SK-N-SH (cell line): ENCODE results near the gene RRBP1. TPM values are rescaled to one million over a fixed set of nuclear protein-coding genes. Genes with fewer than 3 reads are reported as not detected.

Experiments
- CTCF ChIA-PET: fragments of 300-600, 350-600 bp; formaldehyde crosslinking; extraction: SDS; loops from one replicate; lab custom pipeline; 2021; lab: Yijun Ruan, JAX
- POLR2A ChIA-PET: fragments of 350-600 bp; sonication (Branson Sonifier 250); formaldehyde crosslinking; extraction: SDS; loops from one replicate; lab custom pipeline; 2020; ENCODE audit warnings: antibody characterized with exemption, inconsistent platforms; lab: Yijun Ruan, JAX
- DNase-seq: peaks from one replicate; pipeline ENCODE4 v3.0.0; 2012
- H2AFZ ChIP-seq: fragments of 200-600 bp; sonication (generic); 2 replicates; pipeline ENCODE4 v1.8.1; 2016; ENCODE audit warnings: antibody characterized with exemption, mild to moderate bottlenecking, low read depth
- H3F3A ChIP-seq: fragments of 200-600 bp; sonication (generic); replicated peaks from 2 replicates; pipeline ENCODE3; 2016; ENCODE audit warnings: antibody characterized with exemption, mild to moderate bottlenecking; ENCODE audit not compliant: insufficient read depth
- H3K27ac ChIP-seq, 2 experiments: fragments of 200-500 bp in 1 of 2; fragments of 200-600 bp in 1 of 2; sonication (Bioruptor generic) in 1 of 2; sonication (generic), shearing (Covaris generic) in 1 of 2; 2 replicates each; pipeline versions ENCODE4 v1.5.1 to v1.6.1; 2014 to 2016; ENCODE audit warnings: low read depth in 2 of 2, inconsistent platforms in 1 of 2, low read length in 1 of 2, mild to moderate bottlenecking in 1 of 2, mixed read lengths in 1 of 2
- H3K27me3 ChIP-seq: fragments of 200-600 bp; sonication (generic), shearing (Covaris generic); 2 replicates; pipeline ENCODE4 v1.6.1; 2016; ENCODE audit warnings: mixed run types; ENCODE audit not compliant: insufficient read depth
- H3K36me3 ChIP-seq, 2 experiments: fragments of 200-500 bp in 1 of 2; fragments of 200-600 bp in 1 of 2; sonication (Bioruptor generic) in 1 of 2; sonication (generic) in 1 of 2; replicated peaks in 1 of 2; 2 replicates each; pipeline versions ENCODE3 to v1.5.1; 2014 to 2016; ENCODE audit warnings: low read length in 1 of 2, mild to moderate bottlenecking in 1 of 2; ENCODE audit not compliant: insufficient read depth in 2 of 2, control insufficient read depth in 1 of 2
- H3K4me1 ChIP-seq, 2 experiments: fragments of 200-500 bp in 1 of 2; fragments of 200-600 bp in 1 of 2; sonication (Bioruptor generic) in 1 of 2; sonication (generic), shearing (Covaris generic) in 1 of 2; 2 replicates each; pipeline versions ENCODE4 v1.5.1 to v1.6.1; 2014 to 2016; ENCODE audit warnings: low read depth in 1 of 2, low read length in 1 of 2, mixed run types in 1 of 2; ENCODE audit not compliant: insufficient read depth in 2 of 2, control insufficient read depth in 1 of 2
- H3K4me2 ChIP-seq: fragments of 200-600 bp; sonication (generic), shearing (Covaris generic); 2 replicates; pipeline ENCODE4 v1.6.1; 2017; ENCODE audit warnings: mixed run types
- H3K4me3 ChIP-seq, 2 experiments: fragments of 200-500 bp in 1 of 2; fragments of 200-600 bp in 1 of 2; sonication (Bioruptor generic) in 1 of 2; sonication (generic), shearing (Covaris generic) in 1 of 2; 2 replicates each; pipeline versions ENCODE4 v1.5.1 to v1.8.1; 2014 to 2016; ENCODE audit warnings: low read depth in 2 of 2, inconsistent platforms in 1 of 2, low read length in 1 of 2, mild to moderate bottlenecking in 1 of 2, mixed read lengths in 1 of 2, moderate library complexity in 1 of 2
- H3K79me2 ChIP-seq: fragments of 200-600 bp; sonication (generic); 2 replicates; pipeline ENCODE4 v1.8.1; 2017; ENCODE audit warnings: mild to moderate bottlenecking; ENCODE audit not compliant: insufficient read depth
- H3K9ac ChIP-seq: fragments of 200-600 bp; sonication (generic); 2 replicates; pipeline ENCODE4 v1.6.1; 2017; ENCODE audit warnings: mixed run types
- H3K9me2 ChIP-seq: fragments of 200-600 bp; sonication (generic); 2 replicates; pipeline ENCODE4 v1.6.1; 2017; ENCODE audit warnings: mixed run types
- H3K9me3 ChIP-seq: fragments of 200-600 bp; sonication (generic); 2 replicates; pipeline ENCODE4 v1.6.1; 2017; ENCODE audit warnings: mixed run types, mild to moderate bottlenecking, moderate library complexity
- H4K20me1 ChIP-seq: fragments of 200-600 bp; sonication (generic); 2 replicates; pipeline ENCODE4 v1.6.1; 2017; ENCODE audit warnings: mild to moderate bottlenecking, mixed run types; ENCODE audit not compliant: insufficient read depth
- ELF1 ChIP-seq: IDR thresholded peaks from 2 replicates; pipeline ENCODE4 v1.4.0; 2012
- JUND ChIP-seq: IDR thresholded peaks from 2 replicates; pipeline ENCODE4 v1.4.0; 2012
- NFIC ChIP-seq: IDR thresholded peaks from 2 replicates; pipeline ENCODE4 v1.4.0; 2012; ENCODE audit warnings: borderline replicate concordance
- RCOR1 ChIP-seq: fragments of 150-350 bp; IDR thresholded peaks from 2 replicates; pipeline ENCODE4 v1.6.1; 2017; ENCODE audit warnings: antibody characterized with exemption, low read length
- RFX5 ChIP-seq: IDR thresholded peaks from 2 replicates; pipeline ENCODE4 v1.6.1; 2012; ENCODE audit warnings: mild to moderate bottlenecking, improper control_type of control experiment, low read length
- SMC3 ChIP-seq: IDR thresholded peaks from 2 replicates; pipeline ENCODE4 v1.6.1; 2012; ENCODE audit warnings: low read depth, low read length, improper control_type of control experiment
- TAF1 ChIP-seq: IDR thresholded peaks from 2 replicates; pipeline ENCODE4 v1.6.1; 2012; ENCODE audit warnings: low read depth, mild to moderate bottlenecking, low read length, moderate library complexity, borderline replicate concordance
- TCF12 ChIP-seq: IDR thresholded peaks from 2 replicates; pipeline ENCODE4 v1.4.0; 2012
- WGBS: methylation state at CpG from one replicate; pipeline ENCODE4 v1.1.6; 2017; ENCODE audit warnings: low lambda C conversion rate; 5-methylcytosine and 5-hydroxymethylcytosine counted together
- polyA plus RNA-seq, 3 experiments: library from polyadenylated mRNA; depleted of rRNA; stranded (reverse); fragments of >200 nt; gene quantifications; 2 replicates each; pipeline ENCODE4 v1.2.3, GENCODE V29; 2012
- TF ChIP-seq, protein P1 (sequence below): IDR thresholded peaks from 2 replicates; pipeline ENCODE4 v1.4.0; 2012; ENCODE audit warnings: low read depth
- TF ChIP-seq, protein P2 (sequence below): IDR thresholded peaks from 2 replicates; pipeline ENCODE4; 2012
- TF ChIP-seq, protein P3 (sequence below): IDR thresholded peaks from 2 replicates; pipeline ENCODE4 v1.4.0; 2012; ENCODE audit warnings: low read depth, borderline replicate concordance
- TF ChIP-seq, protein P4 (sequence below): fragments of 150-350 bp; IDR thresholded peaks from 2 replicates; pipeline ENCODE4 v1.6.1; 2017; ENCODE audit warnings: antibody characterized with exemption, low read length, low read depth, borderline replicate concordance

RRBP1 gene
- polyA plus RNA-seq, 1 of the 3 experiments (the other 2 are of a cell fraction) = 50.2 TPM

DNA sequence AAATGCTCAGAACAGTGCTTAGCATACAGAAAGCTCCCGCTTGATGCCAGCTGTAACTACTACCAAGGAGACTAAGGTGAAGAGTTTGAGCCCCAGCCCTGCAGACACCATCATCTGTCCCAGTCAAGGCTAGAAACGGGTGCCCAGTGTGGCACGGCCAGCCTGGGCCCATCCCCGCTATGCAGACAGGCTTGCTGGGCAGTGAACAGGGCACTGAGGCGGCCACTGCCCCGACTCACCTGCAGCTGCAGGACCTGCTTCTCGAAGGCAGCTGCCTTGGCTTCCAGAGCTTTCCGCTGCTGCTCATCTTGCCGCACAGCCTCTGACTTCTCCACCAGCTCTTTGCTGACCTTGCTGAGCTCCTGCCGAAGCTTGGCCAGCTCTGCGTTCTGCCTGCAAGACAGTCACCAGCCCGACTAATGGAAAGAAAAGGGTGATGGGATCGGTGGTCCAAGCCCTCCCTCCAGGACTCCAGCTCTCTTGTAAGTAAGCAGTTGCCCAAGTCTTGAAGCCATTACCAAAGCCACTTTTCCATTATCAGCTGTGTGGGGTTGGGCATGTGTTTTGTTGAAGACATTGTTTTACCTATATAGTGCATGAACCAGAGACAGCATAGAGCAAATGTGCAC, 48.7 kb downstream of the RRBP1 start:
- CTCF ChIA-PET = interaction anchor here (1.4 to 4.2 kb wide), 4 partner anchors 16 to 201 kb away, joined by 3 to 23 read pairs (median 6); no protein-coding TSS in a partner anchor

More for the DNA sequence above, 48.7 kb downstream of the RRBP1 start:
- DNase-seq = no peak
- Histone ChIP-seq H2AFZ (no peak overlapping the region), H3K4me3 (no peak overlapping the region), H3K9me3 (no peaks in the 10 kb centered on the region), H3K4me2 (no peak overlapping the region), H3K79me2 (no peaks in the 10 kb centered on the region), H4K20me1 (0 out of 2 replicates have a peak, but pooled peaks cover 17% of the 10 kb centered on the region), H3K27ac (no peak overlapping the region), H3K4me1 (peaks cover 0 to 20% of the 10 kb centered on the region in 2 experiments; a peak in 1 of 4 replicates), H3K9me2 (no peaks in the 10 kb centered on the region), H3K36me3 (peaks cover 8 to 63% of the 10 kb centered on the region in 2 experiments), H3K27me3 (no peaks in the 10 kb centered on the region), H3F3A (no peaks in the 10 kb centered on the region), H3K9ac (no peak overlapping the region)
- TF ChIP-seq RFX5 (no peak), RCOR1 (no peak), TCF12 (no peak), NFIC (no peak), SMC3 (no peak), TAF1 (no peak), JUND (no peak), ELF1 (no peak)
- TF ChIP-seq, protein P1, sequence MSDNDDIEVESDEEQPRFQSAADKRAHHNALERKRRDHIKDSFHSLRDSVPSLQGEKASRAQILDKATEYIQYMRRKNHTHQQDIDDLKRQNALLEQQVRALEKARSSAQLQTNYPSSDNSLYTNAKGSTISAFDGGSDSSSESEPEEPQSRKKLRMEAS = no peak
- TF ChIP-seq, protein P2, sequence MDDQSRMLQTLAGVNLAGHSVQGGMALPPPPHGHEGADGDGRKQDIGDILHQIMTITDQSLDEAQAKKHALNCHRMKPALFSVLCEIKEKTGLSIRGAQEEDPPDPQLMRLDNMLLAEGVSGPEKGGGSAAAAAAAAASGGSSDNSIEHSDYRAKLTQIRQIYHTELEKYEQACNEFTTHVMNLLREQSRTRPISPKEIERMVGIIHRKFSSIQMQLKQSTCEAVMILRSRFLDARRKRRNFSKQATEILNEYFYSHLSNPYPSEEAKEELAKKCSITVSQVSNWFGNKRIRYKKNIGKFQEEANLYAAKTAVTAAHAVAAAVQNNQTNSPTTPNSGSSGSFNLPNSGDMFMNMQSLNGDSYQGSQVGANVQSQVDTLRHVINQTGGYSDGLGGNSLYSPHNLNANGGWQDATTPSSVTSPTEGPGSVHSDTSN = no peak
- TF ChIP-seq, protein P3, sequence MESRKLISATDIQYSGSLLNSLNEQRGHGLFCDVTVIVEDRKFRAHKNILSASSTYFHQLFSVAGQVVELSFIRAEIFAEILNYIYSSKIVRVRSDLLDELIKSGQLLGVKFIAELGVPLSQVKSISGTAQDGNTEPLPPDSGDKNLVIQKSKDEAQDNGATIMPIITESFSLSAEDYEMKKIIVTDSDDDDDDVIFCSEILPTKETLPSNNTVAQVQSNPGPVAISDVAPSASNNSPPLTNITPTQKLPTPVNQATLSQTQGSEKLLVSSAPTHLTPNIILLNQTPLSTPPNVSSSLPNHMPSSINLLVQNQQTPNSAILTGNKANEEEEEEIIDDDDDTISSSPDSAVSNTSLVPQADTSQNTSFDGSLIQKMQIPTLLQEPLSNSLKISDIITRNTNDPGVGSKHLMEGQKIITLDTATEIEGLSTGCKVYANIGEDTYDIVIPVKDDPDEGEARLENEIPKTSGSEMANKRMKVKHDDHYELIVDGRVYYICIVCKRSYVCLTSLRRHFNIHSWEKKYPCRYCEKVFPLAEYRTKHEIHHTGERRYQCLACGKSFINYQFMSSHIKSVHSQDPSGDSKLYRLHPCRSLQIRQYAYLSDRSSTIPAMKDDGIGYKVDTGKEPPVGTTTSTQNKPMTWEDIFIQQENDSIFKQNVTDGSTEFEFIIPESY = no peak
- TF ChIP-seq, protein P4, sequence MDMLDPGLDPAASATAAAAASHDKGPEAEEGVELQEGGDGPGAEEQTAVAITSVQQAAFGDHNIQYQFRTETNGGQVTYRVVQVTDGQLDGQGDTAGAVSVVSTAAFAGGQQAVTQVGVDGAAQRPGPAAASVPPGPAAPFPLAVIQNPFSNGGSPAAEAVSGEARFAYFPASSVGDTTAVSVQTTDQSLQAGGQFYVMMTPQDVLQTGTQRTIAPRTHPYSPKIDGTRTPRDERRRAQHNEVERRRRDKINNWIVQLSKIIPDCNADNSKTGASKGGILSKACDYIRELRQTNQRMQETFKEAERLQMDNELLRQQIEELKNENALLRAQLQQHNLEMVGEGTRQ = no peak
- 97% methylated on average over 13 of the region's 13 CpGs for WGBS
- POLR2A ChIA-PET = no interaction called here
